Neuronal stem cell (in vitro differentiated cells): ENCODE data around the gene SLCO3A1.
"Not testable (repeated sequence)": the region's sequence is repeated elsewhere in the genome, so short reads cannot be mapped to it uniquely, and the experiment has no call there.

Experiments
- DNase-seq: peaks from one replicate; pipeline ENCODE4 v3.0.0-alpha.2; 2013; ENCODE audit warnings: low spot score
- H2AFZ ChIP-seq: one replicate; pipeline ENCODE4 v1.6.1; 2013; ENCODE audit warnings: mild to moderate bottlenecking, low read length, inconsistent platforms
- H2AK5ac ChIP-seq: 2 replicates; pipeline ENCODE4 v1.6.1; 2013; ENCODE audit warnings: low read depth, mild to moderate bottlenecking, inconsistent platforms, low read length, moderate library complexity, mixed read lengths
- H2BK120ac ChIP-seq: 2 replicates; pipeline ENCODE4 v1.6.1; 2013; ENCODE audit warnings: low read depth, mild to moderate bottlenecking, inconsistent platforms, low read length, moderate library complexity, mixed read lengths
- H2BK12ac ChIP-seq: one replicate; pipeline ENCODE4 v1.6.1; 2013; ENCODE audit warnings: low read length, inconsistent platforms
- H2BK15ac ChIP-seq: 2 replicates; pipeline ENCODE4 v1.6.1; 2013; ENCODE audit warnings: mild to moderate bottlenecking, low read length, inconsistent platforms, mixed read lengths
- H2BK5ac ChIP-seq: one replicate; pipeline ENCODE4 v1.6.1; 2013; ENCODE audit warnings: inconsistent platforms, mild to moderate bottlenecking, low read length, moderate library complexity
- H3K14ac ChIP-seq: one replicate; pipeline ENCODE4 v1.6.1; 2013; ENCODE audit warnings: low read length, inconsistent platforms
- H3K18ac ChIP-seq: 2 replicates; pipeline ENCODE4 v1.6.1; 2013; ENCODE audit warnings: low read length, inconsistent platforms
- H3K23ac ChIP-seq: 2 replicates; pipeline ENCODE4 v1.6.1; 2013; ENCODE audit warnings: low read depth, mild to moderate bottlenecking, mixed read lengths, low read length, inconsistent platforms; ENCODE audit not compliant: poor library complexity
- H3K27ac ChIP-seq: replicated peaks from 3 replicates; pipeline ENCODE4 v1.5.1; 2013; ENCODE audit warnings: low read length, inconsistent platforms
- H3K27me3 ChIP-seq, 3 experiments: 2 replicates each; pipeline ENCODE4 v1.6.1; 2013; ENCODE audit warnings: low read length in 3 of 3, mild to moderate bottlenecking in 2 of 3, inconsistent platforms in 1 of 3, low read depth in 1 of 3, mixed read lengths in 1 of 3, moderate library complexity in 1 of 3; ENCODE audit not compliant: control insufficient read depth in 3 of 3, insufficient read depth in 3 of 3
- H3K36me3 ChIP-seq, 2 donors: replicated peaks in 1 of 2; 2 replicates each; pipeline ENCODE4 v1.6.1; 2013; ENCODE audit warnings: low read length in 2 of 2; ENCODE audit not compliant: control insufficient read depth in 2 of 2, insufficient read depth in 2 of 2
- H3K4ac ChIP-seq: 2 replicates; pipeline ENCODE4 v1.6.1; 2013; ENCODE audit warnings: inconsistent platforms, mild to moderate bottlenecking, low read length, moderate library complexity
- H3K4me1 ChIP-seq, 2 donors: 1 replicate in 1 of 2; 2 replicates in 1 of 2; pipeline ENCODE4 v1.6.1; 2013; ENCODE audit warnings: low read length in 2 of 2, low read depth in 1 of 2; ENCODE audit not compliant: control insufficient read depth in 2 of 2, insufficient read depth in 1 of 2
- H3K4me2 ChIP-seq: one replicate; pipeline ENCODE4 v1.6.1; 2013; ENCODE audit warnings: mild to moderate bottlenecking, low read length, inconsistent platforms; ENCODE audit not compliant: insufficient read depth, poor library complexity, severe bottlenecking
- H3K4me3 ChIP-seq, 2 donors: 2 replicates each; pipeline ENCODE4 v1.5.1; 2013; ENCODE audit warnings: low read length in 2 of 2, mild to moderate bottlenecking in 2 of 2, inconsistent platforms in 1 of 2, moderate library complexity in 1 of 2
- H3K79me1 ChIP-seq: one replicate; pipeline ENCODE4 v1.6.1; 2013; ENCODE audit warnings: low read depth, mild to moderate bottlenecking, inconsistent platforms, low read length, moderate library complexity
- H3K9ac ChIP-seq: one replicate; pipeline ENCODE4 v1.6.1; 2013; ENCODE audit warnings: mild to moderate bottlenecking, low read depth, low read length, inconsistent platforms; ENCODE audit not compliant: poor library complexity
- H3K9me3 ChIP-seq, 2 donors: replicated peaks in 1 of 2; 2 replicates each; pipeline versions ENCODE3 to v1.6.1; 2013; ENCODE audit warnings: low read length in 2 of 2, mild to moderate bottlenecking in 2 of 2, inconsistent platforms in 1 of 2, low read depth in 1 of 2, mixed read lengths in 1 of 2, moderate library complexity in 1 of 2; ENCODE audit not compliant: control insufficient read depth in 2 of 2, insufficient read depth in 1 of 2
- H4K8ac ChIP-seq: one replicate; pipeline ENCODE4 v1.6.1; 2013; ENCODE audit warnings: low read depth, mild to moderate bottlenecking, inconsistent platforms, low read length, moderate library complexity
- H4K91ac ChIP-seq: one replicate; pipeline ENCODE4 v1.6.1; 2013; ENCODE audit warnings: low read length, low read depth, mild to moderate bottlenecking, inconsistent platforms; ENCODE audit not compliant: poor library complexity
- WGBS, 2 donors: extraction: QIAGEN DNeasy Blood & Tissue Kit; methylation state at CpG; one replicate each; pipeline ENCODE4 v1.1.7; 2013; ENCODE audit warnings: missing lambda C conversion rate in 2 of 2, mixed read lengths in 1 of 2; ENCODE audit not compliant: insufficient read length in 2 of 2, insufficient replicate concordance in 1 of 2; ENCODE audit errors: extremely low coverage in 2 of 2; 5-methylcytosine and 5-hydroxymethylcytosine counted together

The SLCO3A1 gene

GRCh38 chr15:92053753-92054316 is 200.3 kb downstream of the SLCO3A1 start:
- H3K79me1 ChIP-seq, result no peaks in the 10 kb centered on the region
- H3K27ac ChIP-seq, result no peak overlapping the region
- no peak overlapping the region for H3K23ac ChIP-seq
- no peak overlapping the region for H2AFZ ChIP-seq
- no peak overlapping the region for H3K14ac ChIP-seq
- no peak overlapping the region for H2AK5ac ChIP-seq
- no peak overlapping the region for H3K4ac ChIP-seq
- no peak overlapping the region for H2BK120ac ChIP-seq
- H2BK5ac ChIP-seq, result no peak overlapping the region
- no peak overlapping the region for H3K4me3 ChIP-seq
- WGBS, 2 donors, result no CpG with 5 or more reads among the region's 5 CpGs
- no peak overlapping the region for H3K4me2 ChIP-seq
- H2BK15ac ChIP-seq, result no peak overlapping the region
- H3K9me3 ChIP-seq, result no peaks in the 10 kb centered on the region
- H2BK12ac ChIP-seq, result no peak overlapping the region
- peaks cover 0 to 1% of the 10 kb centered on the region in 2 donors for H3K4me1 ChIP-seq
- H3K27me3 ChIP-seq, result no peaks in the 10 kb centered on the region
- DNase-seq, result no peak
- no peak overlapping the region for H4K91ac ChIP-seq
- no peak overlapping the region for H4K8ac ChIP-seq
- no peak overlapping the region for H3K18ac ChIP-seq
- H3K36me3 ChIP-seq, result no peaks in the 10 kb centered on the region
- no peak overlapping the region for H3K9ac ChIP-seq

DNA sequence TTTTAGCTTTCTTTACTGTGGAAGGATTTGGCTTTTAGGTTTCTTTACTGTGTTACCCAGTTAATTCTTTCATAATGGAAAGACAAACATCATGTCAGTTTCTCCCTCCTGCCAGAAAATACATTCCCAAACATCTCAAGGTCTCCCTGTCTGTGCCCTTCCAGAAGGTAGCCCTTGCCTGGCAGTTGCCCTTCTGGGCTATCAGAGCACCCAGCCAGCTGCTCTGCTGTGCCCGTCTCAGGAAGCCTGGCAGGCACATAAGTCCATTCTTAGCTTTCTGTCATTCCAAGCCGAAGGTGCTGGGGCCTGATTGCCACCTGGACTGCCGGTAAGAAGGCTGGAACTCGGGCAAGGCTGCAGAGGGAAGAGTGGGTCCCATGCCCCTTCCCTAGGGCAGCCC is 203.4 kb downstream of the SLCO3A1 start:
- no peak overlapping the region for H3K4ac ChIP-seq
- H3K14ac ChIP-seq, result no peak overlapping the region
- no peak overlapping the region for H3K23ac ChIP-seq
- no peak overlapping the region for H3K9ac ChIP-seq
- no peak for DNase-seq
- peaks cover 0 to 5% of the 10 kb centered on the region in 2 donors for H3K4me1 ChIP-seq
- no peak overlapping the region for H2AK5ac ChIP-seq
- H4K91ac ChIP-seq, result no peak overlapping the region
- H3K36me3 ChIP-seq, result no peaks in the 10 kb centered on the region
- no peak overlapping the region for H4K8ac ChIP-seq
- H2BK5ac ChIP-seq, result no peak overlapping the region
- no peak overlapping the region for H3K4me3 ChIP-seq
- no peaks in the 10 kb centered on the region for H3K79me1 ChIP-seq
- no CpG with 5 or more reads among the region's 4 CpGs for WGBS, 2 donors
- no peak overlapping the region for H3K27ac ChIP-seq
- H2BK12ac ChIP-seq, result no peak overlapping the region
- no peak overlapping the region for H3K18ac ChIP-seq
- H3K9me3 ChIP-seq, result no peaks in the 10 kb centered on the region
- H3K27me3 ChIP-seq, result no peaks in the 10 kb centered on the region
- no peak overlapping the region for H2BK120ac ChIP-seq
- no peak overlapping the region for H3K4me2 ChIP-seq
- H2BK15ac ChIP-seq, result no peak overlapping the region
- no peak overlapping the region for H2AFZ ChIP-seq

- no peak overlapping the region for H3K23ac ChIP-seq
- H3K27me3 ChIP-seq, result peaks cover 0 to 3% (median 0%) of the 10 kb centered on the region in 3 experiments
- no peak overlapping the region for H2AK5ac ChIP-seq
- H2BK120ac ChIP-seq, result no peak overlapping the region
- H3K36me3 ChIP-seq, result no peaks in the 10 kb centered on the region
- no peak overlapping the region for H4K91ac ChIP-seq
- no peak overlapping the region for H3K9ac ChIP-seq
- no peak overlapping the region for H3K14ac ChIP-seq
- H3K4me1 ChIP-seq, result peaks cover 0 to 4% of the 10 kb centered on the region in 2 donors
- no peak overlapping the region for H2AFZ ChIP-seq
- H3K9me3 ChIP-seq, result no peaks in the 10 kb centered on the region
- H3K4me3 ChIP-seq, result no peak overlapping the region
- H3K4ac ChIP-seq, result no peak overlapping the region
- no peak overlapping the region for H2BK12ac ChIP-seq
- no peak overlapping the region for H2BK5ac ChIP-seq
- no peaks in the 10 kb centered on the region for H3K79me1 ChIP-seq
- no peak overlapping the region for H4K8ac ChIP-seq
- no peak for DNase-seq
- no peak overlapping the region for H3K27ac ChIP-seq
- no peak overlapping the region for H2BK15ac ChIP-seq
- no CpG with 5 or more reads among the region's 15 CpGs for WGBS, 2 donors
- H3K4me2 ChIP-seq, result no peak overlapping the region
- no peak overlapping the region for H3K18ac ChIP-seq
Measured at GRCh38 chr15:92059036-92059970, 205.8 kb downstream of the SLCO3A1 start.

GRCh38 chr15:92059971-92060311 is 206.4 kb downstream of the SLCO3A1 start:
- DNase-seq, H3K9ac ChIP-seq: not testable (repeated sequence)
- no CpG with 5 or more reads among the region's 3 CpGs for WGBS, 2 donors

More at GRCh38 chr15:92059971-92060311, 206.4 kb downstream of the SLCO3A1 start:
- not testable (repeated sequence) for H2BK5ac ChIP-seq, H3K27me3 ChIP-seq, H3K4me3 ChIP-seq, H3K27ac ChIP-seq, H2AK5ac ChIP-seq, H3K9me3 ChIP-seq, H3K4me2 ChIP-seq, H2AFZ ChIP-seq, H3K14ac ChIP-seq, H3K36me3 ChIP-seq, H3K79me1 ChIP-seq, H4K91ac ChIP-seq, H3K4me1 ChIP-seq, H3K18ac ChIP-seq, H2BK15ac ChIP-seq, H4K8ac ChIP-seq, H3K4ac ChIP-seq, H2BK12ac ChIP-seq, H2BK120ac ChIP-seq, H3K23ac ChIP-seq
